Activated CD8-positive, alpha-beta T cell treated with anti-CD3 and anti-CD28 coated beads, Interleukin-2, amount 10 ng/mL, durations not matched to agents 7 days and 5 days (primary cell): ENCODE results near the gene MTREX. TPM values are rescaled to one million over a fixed set of nuclear protein-coding genes. Genes with fewer than 3 reads are reported as not detected.
A peak's percentile ranks its signal among the peaks of the same experiment; 100 is the strongest.

Source experiments
- ATAC-seq: fragments of 150-1000 bp; cut with Tn5 transposase; one replicate; pipeline ENCODE4 v1.10.0; 2021; ENCODE audit warnings: moderate library complexity
- CTCF ChIA-PET: fragments of 350-600 bp; sonication (Branson Sonifier 250); formaldehyde crosslinking; loops from one replicate; lab custom pipeline; 2021; ENCODE audit warnings: antibody characterized with exemption; lab: Charles Lee
- POLR2A ChIA-PET: fragments of 350-600 bp; sonication (Branson Sonifier 250); formaldehyde crosslinking; loops from one replicate; lab custom pipeline; 2021; ENCODE audit warnings: antibody characterized with exemption; lab: Charles Lee
- DNase-seq: peaks from one replicate; pipeline ENCODE4 v3.0.0-alpha.2; 2020
- H3K27ac Mint-ChIP-seq: one replicate; pipeline ENCODE4 v1.8.0; 2021; ENCODE audit warnings: mild to moderate bottlenecking, mixed read lengths
- H3K27me3 Mint-ChIP-seq: one replicate; pipeline ENCODE4 v1.8.0; 2021; ENCODE audit warnings: low read depth, mixed read lengths
- H3K36me3 Mint-ChIP-seq: one replicate; pipeline ENCODE4 v1.8.0; 2021; ENCODE audit warnings: low read depth, mixed read lengths
- H3K4me1 Mint-ChIP-seq: one replicate; pipeline ENCODE4 v1.8.0; 2021; ENCODE audit warnings: low read depth, mixed read lengths
- H3K4me3 Mint-ChIP-seq: one replicate; pipeline ENCODE4 v1.8.0; 2021; ENCODE audit warnings: mild to moderate bottlenecking, mixed read lengths
- H3K9me3 Mint-ChIP-seq: one replicate; pipeline ENCODE4 v1.8.0; 2022; ENCODE audit warnings: mixed read lengths; ENCODE audit not compliant: insufficient read depth
- total RNA-seq, 2 experiments: library from RNA; stranded (reverse); gene quantifications; one replicate each; pipeline ENCODE4 v1.2.3, GENCODE V29; 2021

The MTREX gene
- total RNA-seq, 2 experiments from 2014 or later = 61.8 to 67.1 TPM

- ChIA-PET POLR2A (no interaction called here), CTCF (interaction anchor here (0.8 to 1.6 kb wide), 5 partner anchors 8 to 306 kb away, joined by 3 to 5 read pairs (median 3); no protein-coding TSS in a partner anchor)
- H3K4me3 Mint-ChIP-seq = no peak overlapping the region
- H3K27ac Mint-ChIP-seq = no peak overlapping the region
- H3K9me3 Mint-ChIP-seq = peaks cover 19% of the 10 kb centered on the region
- peaks cover 13% of the 10 kb centered on the region for H3K4me1 Mint-ChIP-seq
- ATAC-seq = no peak
- peaks cover 65% of the 10 kb centered on the region for H3K36me3 Mint-ChIP-seq
- no peak for DNase-seq
- no peaks in the 10 kb centered on the region for H3K27me3 Mint-ChIP-seq
Measured at GRCh38 chr5:55385846-55386245, 78.1 kb downstream of the MTREX start.

GRCh38 chr5:55386356-55386755, 78.6 kb downstream of the MTREX start:
- POLR2A ChIA-PET = no interaction called here

GRCh38 chr5:55387865-55388264, 80.1 kb downstream of the MTREX start:
- CTCF ChIA-PET = no interaction called here
- H3K36me3 Mint-ChIP-seq = peaks cover 71% of the 10 kb centered on the region
- DNase-seq = no peak
- H3K9me3 Mint-ChIP-seq = peaks cover 22% of the 10 kb centered on the region
- no peak overlapping the region for H3K4me3 Mint-ChIP-seq
- POLR2A ChIA-PET = no interaction called here
- ATAC-seq = no peak
- H3K27ac Mint-ChIP-seq = no peak overlapping the region
- peaks cover 13% of the 10 kb centered on the region for H3K4me1 Mint-ChIP-seq
- H3K27me3 Mint-ChIP-seq = no peaks in the 10 kb centered on the region

More at GRCh38 chr5:55386356-55386755, 78.6 kb downstream of the MTREX start:
- CTCF ChIA-PET = interaction anchor here (0.7 to 1.6 kb wide), 8 partner anchors 9 to 306 kb away, joined by 3 to 5 read pairs (median 4); no protein-coding TSS in a partner anchor
- no peak overlapping the region for H3K4me3 Mint-ChIP-seq
- peaks cover 67% of the 10 kb centered on the region for H3K36me3 Mint-ChIP-seq
- ATAC-seq (no peak), DNase-seq (no peak)
- H3K27me3 Mint-ChIP-seq = no peaks in the 10 kb centered on the region
- peaks cover 13% of the 10 kb centered on the region for H3K4me1 Mint-ChIP-seq
- H3K27ac Mint-ChIP-seq = no peak overlapping the region
- H3K9me3 Mint-ChIP-seq = peaks cover 19% of the 10 kb centered on the region

GRCh38 chr5:55391707-55392106, 83.9 kb downstream of the MTREX start:
- Mint-ChIP-seq H3K27me3 (no peaks in the 10 kb centered on the region), H3K27ac (no peak overlapping the region), H3K36me3 (peaks cover 65% of the 10 kb centered on the region), H3K4me3 (no peak overlapping the region), H3K4me1 (peaks cover 5% of the 10 kb centered on the region), H3K9me3 (peaks cover 11% of the 10 kb centered on the region)
- ATAC-seq = no peak
- no peak for DNase-seq
- CTCF ChIA-PET = interaction anchor here (2.0 kb wide), 1 partner anchor 10 kb away, joined by 5 read pairs; no protein-coding TSS in a partner anchor
- POLR2A ChIA-PET = no interaction called here

- ChIA-PET CTCF (interaction anchor here (1.0 kb wide), 1 partner anchor 13 kb away, joined by 3 read pairs; no protein-coding TSS in a partner anchor), POLR2A (no interaction called here)
- H3K27me3 Mint-ChIP-seq = no peaks in the 10 kb centered on the region
- H3K36me3 Mint-ChIP-seq = peaks cover 65% of the 10 kb centered on the region
- ATAC-seq (no peak), DNase-seq (no peak)
- peaks cover 11% of the 10 kb centered on the region for H3K9me3 Mint-ChIP-seq
- H3K4me1 Mint-ChIP-seq = peaks cover 5% of the 10 kb centered on the region
- H3K4me3 Mint-ChIP-seq = no peak overlapping the region
- no peak overlapping the region for H3K27ac Mint-ChIP-seq
Measured at GRCh38 chr5:55392669-55393068, 84.9 kb downstream of the MTREX start.

GRCh38 chr5:55393501-55394175, 85.8 kb downstream of the MTREX start:
- no peak for ATAC-seq
- no peak for DNase-seq
- H3K27ac Mint-ChIP-seq = no peak overlapping the region
- CTCF ChIA-PET = interaction anchor here (1.0 kb wide), 1 partner anchor 12 kb away, joined by 3 read pairs; no protein-coding TSS in a partner anchor
- peaks cover 2% of the 10 kb centered on the region for H3K4me1 Mint-ChIP-seq
- no peak overlapping the region for H3K4me3 Mint-ChIP-seq
- H3K9me3 Mint-ChIP-seq = peaks cover 11% of the 10 kb centered on the region
- POLR2A ChIA-PET = no interaction called here
- peaks cover 57% of the 10 kb centered on the region for H3K36me3 Mint-ChIP-seq
- no peaks in the 10 kb centered on the region for H3K27me3 Mint-ChIP-seq

GRCh38 chr5:55402199-55402598, 94.4 kb downstream of the MTREX start:
- Mint-ChIP-seq H3K27ac (peak overlapping the region; percentile 40), H3K9me3 (no peaks in the 10 kb centered on the region), H3K36me3 (peaks cover 23% of the 10 kb centered on the region), H3K27me3 (no peaks in the 10 kb centered on the region), H3K4me3 (no peak overlapping the region), H3K4me1 (no peaks in the 10 kb centered on the region)
- DNase-seq = no peak
- peak; percentile 36 for ATAC-seq
- POLR2A ChIA-PET = no interaction called here
- CTCF ChIA-PET = interaction anchor here (0.6 to 1.9 kb wide), 10 partner anchors 9 to 1321 kb away, joined by 3 to 5 read pairs (median 4); no protein-coding TSS in a partner anchor

- ChIA-PET POLR2A (no interaction called here), CTCF (interaction anchor here (0.7 to 3.7 kb wide), 7 partner anchors 10 to 513 kb away, joined by 3 to 32 read pairs (median 3); no protein-coding TSS in a partner anchor)
- no peaks in the 10 kb centered on the region for H3K9me3 Mint-ChIP-seq
- H3K4me3 Mint-ChIP-seq = no peak overlapping the region
- H3K36me3 Mint-ChIP-seq = peaks cover 26% of the 10 kb centered on the region
- no peaks in the 10 kb centered on the region for H3K27me3 Mint-ChIP-seq
- H3K27ac Mint-ChIP-seq = no peak overlapping the region
- DNase-seq (no peak), ATAC-seq (no peak)
- no peaks in the 10 kb centered on the region for H3K4me1 Mint-ChIP-seq
Measured at GRCh38 chr5:55406292-55406691, 98.5 kb downstream of the MTREX start.

- ChIA-PET POLR2A (no interaction called here), CTCF (interaction anchor here (0.7 to 3.7 kb wide), 4 partner anchors 235 to 513 kb away, joined by 3 to 32 read pairs (median 3); no protein-coding TSS in a partner anchor)
- H3K4me3 Mint-ChIP-seq = no peak overlapping the region
- H3K27me3 Mint-ChIP-seq = no peaks in the 10 kb centered on the region
- no peaks in the 10 kb centered on the region for H3K9me3 Mint-ChIP-seq
- peaks cover 4% of the 10 kb centered on the region for H3K4me1 Mint-ChIP-seq
- no peak overlapping the region for H3K27ac Mint-ChIP-seq
- DNase-seq = peak; percentile 40
- peaks cover 23% of the 10 kb centered on the region for H3K36me3 Mint-ChIP-seq
- peak; percentile 57 for ATAC-seq
Measured at GRCh38 chr5:55407059-55407684, 99.4 kb downstream of the MTREX start.

- ChIA-PET POLR2A (no interaction called here), CTCF (interaction anchor here (2.8 kb wide), 1 partner anchor 284 kb away, joined by 10 read pairs; no protein-coding TSS in a partner anchor)
- H3K4me3 Mint-ChIP-seq = no peak overlapping the region
- no peak overlapping the region for H3K27ac Mint-ChIP-seq
- H3K9me3 Mint-ChIP-seq = no peaks in the 10 kb centered on the region
- H3K4me1 Mint-ChIP-seq = peaks cover 4% of the 10 kb centered on the region
- DNase-seq = no peak
- H3K27me3 Mint-ChIP-seq = no peaks in the 10 kb centered on the region
- no peak for ATAC-seq
- peaks cover 26% of the 10 kb centered on the region for H3K36me3 Mint-ChIP-seq
Measured at GRCh38 chr5:55407984-55408383, 100.2 kb downstream of the MTREX start.

- POLR2A ChIA-PET = no interaction called here
- H3K4me1 Mint-ChIP-seq = peaks cover 4% of the 10 kb centered on the region
- no peaks in the 10 kb centered on the region for H3K27me3 Mint-ChIP-seq
- DNase-seq (no peak), ATAC-seq (no peak)
- H3K27ac Mint-ChIP-seq = no peak overlapping the region
- H3K36me3 Mint-ChIP-seq = peaks cover 27% of the 10 kb centered on the region
- H3K4me3 Mint-ChIP-seq = no peak overlapping the region
- H3K9me3 Mint-ChIP-seq = no peaks in the 10 kb centered on the region
- CTCF ChIA-PET = interaction anchor here (1.1 to 2.8 kb wide), 2 partner anchors 66 to 282 kb away, joined by 3 to 10 read pairs; no protein-coding TSS in a partner anchor
Measured at GRCh38 chr5:55409775-55410174, 102.0 kb downstream of the MTREX start.
